NCI-H774 (cell line): Measurements from ENCODE around the gene ZSWIM5.
"Not testable (repeated sequence)": the region's sequence is repeated elsewhere in the genome, so short reads cannot be mapped to it uniquely, and the experiment has no call there.

Experiments used
- DNase-seq: peaks from one replicate; lab custom pipeline; 2025; lab: John Stamatoyannopoulos, UW

The ZSWIM5 gene

DNA sequence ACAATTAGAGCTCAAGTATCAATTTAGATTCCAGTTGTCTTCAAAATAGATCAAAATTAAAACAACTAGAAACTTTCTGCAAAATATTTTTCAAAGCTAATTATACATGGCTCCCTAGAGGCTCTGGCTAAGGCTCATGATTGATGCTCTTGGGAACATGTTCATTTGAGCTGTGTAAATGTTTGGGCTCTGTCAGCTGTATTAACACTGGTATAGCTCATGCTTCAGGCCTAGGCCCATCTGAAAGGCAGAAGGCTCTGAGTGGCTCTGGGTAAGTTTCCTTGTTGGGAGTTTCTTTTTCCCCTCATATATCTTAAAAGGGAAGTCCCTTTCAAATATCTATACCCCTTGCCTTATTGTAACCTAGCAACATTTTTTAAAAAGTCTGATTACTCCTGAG lies 113.1 kb downstream of the ZSWIM5 start:
- peak; percentile 50 for DNase-seq

DNA sequence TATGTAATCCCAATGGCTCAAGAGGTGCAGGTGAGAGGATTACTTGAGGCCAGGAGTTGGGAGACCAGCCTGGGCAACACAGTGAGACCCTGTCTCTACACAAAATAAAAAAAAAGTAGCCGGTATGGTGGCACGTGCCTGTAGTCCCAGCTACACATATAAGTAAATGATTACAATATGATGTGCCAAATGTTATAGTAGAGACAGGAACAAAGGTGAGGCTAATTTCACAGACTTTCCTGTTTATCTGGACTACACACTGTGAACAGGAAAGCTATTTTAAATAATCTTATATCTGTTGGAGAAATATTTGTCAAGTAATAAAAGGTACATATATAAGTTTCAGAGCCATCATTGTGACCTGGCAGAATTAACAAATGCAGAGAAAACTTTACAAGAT lies 116.7 kb downstream of the ZSWIM5 start:
- DNase-seq, result no peak

DNA sequence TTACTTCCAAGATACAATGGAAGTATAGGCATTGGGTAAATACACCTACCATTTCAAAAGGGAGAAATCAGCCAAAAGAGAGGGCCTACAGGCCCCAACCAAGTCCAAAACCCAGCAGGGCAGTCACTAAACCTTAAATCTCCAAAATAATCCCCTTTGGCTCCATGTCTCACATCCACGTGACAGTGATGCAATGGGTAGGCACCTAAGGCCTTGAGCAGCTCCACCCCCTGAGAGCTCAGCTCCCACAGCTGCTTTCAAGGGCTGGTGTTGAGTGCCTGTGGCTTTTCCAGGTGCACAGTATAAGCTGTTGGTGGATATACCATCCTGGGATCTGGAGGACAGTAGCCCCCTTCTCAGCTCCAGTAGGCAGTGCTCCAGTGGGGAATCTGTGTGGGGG lies 121.8 kb downstream of the ZSWIM5 start:
- DNase-seq, result no peak

DNA sequence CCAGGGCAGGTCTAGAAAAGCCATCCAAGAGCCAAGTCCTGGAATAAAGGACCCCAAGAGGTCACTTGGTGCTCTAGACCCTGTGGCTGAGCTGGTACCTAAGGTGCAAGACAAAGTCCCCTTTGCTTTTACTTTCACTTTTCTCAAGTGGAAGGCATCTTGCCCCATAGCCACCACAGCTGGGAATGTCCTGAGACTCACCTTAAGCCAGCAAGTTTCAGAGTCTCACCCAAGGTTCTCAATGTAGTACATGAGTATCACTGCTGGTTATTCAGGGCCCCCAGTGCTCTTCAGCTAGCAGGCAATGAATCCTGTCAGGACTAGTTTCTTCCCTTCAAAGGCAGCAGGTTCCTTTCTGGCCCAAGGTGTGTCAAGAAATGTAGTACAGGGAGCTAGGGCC lies 126.9 kb downstream of the ZSWIM5 start:
- DNase-seq, result no peak

DNA sequence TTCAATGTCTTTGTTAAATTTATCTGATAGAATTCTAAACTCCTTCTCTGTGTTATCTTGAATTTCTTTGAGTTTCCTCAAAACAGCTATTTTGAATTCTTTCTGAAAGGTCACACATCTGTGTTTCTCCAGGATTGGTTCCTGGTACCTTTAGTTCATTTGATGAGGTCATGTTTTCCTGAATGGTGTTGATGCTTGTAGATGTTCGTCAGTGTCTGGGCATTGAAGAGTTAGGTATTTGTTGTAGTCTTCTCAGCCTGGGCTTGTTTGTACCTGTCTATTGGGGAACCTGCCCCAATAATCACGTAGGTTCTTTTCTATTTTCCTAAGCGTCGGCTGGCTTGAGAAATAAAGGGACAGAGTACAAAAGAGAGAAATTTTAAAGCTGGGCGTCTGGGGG lies 129.4 kb downstream of the ZSWIM5 start:
- not testable (repeated sequence) for DNase-seq

DNA sequence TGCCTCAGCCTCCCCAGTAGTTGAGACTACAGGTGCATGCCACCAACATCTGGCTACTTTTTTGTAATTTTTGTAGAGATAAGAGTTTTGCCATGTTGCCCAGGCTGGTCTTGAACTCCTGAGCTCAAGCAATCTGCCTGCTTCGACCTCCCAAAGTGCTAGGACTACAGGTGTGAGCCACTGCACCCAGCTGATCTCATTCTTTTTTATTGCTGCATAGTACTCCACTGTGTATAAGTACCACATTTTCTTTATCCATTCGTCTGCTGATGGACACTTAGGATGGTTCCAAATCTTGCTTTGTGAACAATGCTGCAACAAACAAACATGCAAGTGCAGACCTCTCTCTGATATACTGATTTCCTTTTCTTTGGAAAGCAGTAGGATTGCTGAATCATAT lies 134.8 kb downstream of the ZSWIM5 start:
- DNase-seq, result no peak

DNA sequence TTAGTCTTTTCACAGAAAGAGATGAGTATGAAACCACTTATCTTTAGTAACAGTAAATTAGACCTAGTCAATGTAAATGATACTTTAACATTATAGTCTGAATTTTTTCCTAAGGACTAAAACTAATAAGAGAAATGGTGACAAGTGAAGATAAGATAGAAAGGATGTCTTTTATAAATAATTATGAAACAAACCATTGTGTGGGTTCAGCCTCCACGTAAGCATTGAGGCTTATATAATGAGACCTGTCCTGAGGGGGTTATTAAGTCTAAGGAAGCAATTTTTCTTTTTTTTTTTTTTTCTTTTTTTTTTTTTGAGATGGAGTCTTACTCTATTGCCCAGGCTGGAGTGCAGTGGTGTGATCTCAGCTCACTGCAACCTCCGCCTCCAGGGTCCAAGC lies 138.6 kb downstream of the ZSWIM5 start:
- no peak for DNase-seq

DNA sequence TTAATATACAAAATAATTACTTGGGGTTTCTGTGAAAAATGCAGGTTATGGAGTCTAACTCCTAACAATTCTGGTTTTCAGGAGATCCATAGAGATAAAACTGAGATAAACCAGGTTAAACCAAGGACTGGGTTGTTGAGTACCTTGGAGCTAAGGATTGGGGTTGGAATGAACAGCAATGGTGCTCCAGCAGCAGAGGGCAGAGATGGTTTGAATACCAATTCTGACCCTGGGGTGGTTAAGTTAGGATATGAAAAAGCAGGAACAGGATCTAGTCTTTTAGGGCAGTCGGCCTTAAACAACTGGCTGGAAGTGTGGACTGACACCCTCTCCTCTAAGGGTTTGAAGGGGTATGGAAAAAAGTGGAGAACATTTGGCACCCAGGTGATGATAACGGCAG lies 141.3 kb downstream of the ZSWIM5 start:
- no peak for DNase-seq

DNA sequence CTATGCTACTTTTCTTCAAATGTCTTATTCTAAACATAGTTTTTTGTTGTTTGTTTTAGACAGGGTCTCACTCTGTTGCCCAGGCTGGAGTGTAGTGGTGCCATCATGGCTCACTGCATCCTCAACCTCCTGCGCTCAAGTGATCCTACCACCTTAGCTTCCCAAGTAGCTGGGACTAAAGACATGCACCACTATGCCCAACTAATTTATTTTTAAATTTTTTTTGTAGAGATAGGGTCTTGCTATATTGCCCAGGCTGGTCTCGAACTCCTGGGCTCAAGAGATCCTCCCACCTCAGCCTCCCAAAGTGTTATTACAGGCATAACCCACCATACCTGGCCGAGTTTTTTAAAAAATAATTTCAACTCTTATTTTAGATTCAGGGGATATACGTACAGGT lies 143.9 kb downstream of the ZSWIM5 start:
- not testable (repeated sequence) for DNase-seq

DNA sequence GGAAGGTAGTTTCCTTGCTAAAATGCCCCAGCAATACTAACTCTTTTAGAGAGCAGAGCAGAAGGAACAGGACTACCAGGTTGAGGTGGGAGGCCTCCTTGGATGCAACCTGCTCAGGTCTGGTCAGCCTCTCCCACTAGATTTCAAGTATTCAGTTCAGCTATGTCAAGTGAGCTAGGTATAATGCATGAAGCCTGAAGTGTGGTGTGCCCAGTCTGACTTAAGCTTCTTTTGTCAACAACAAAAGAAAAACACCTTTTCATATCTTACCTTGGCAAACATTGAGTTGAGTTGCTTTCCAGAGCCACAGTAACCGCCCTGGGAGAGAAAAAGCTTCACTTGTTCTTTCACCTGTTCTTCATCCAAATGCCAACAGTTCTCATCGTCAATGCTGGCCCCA lies 146.6 kb downstream of the ZSWIM5 start:
- DNase-seq, result no peak

DNA sequence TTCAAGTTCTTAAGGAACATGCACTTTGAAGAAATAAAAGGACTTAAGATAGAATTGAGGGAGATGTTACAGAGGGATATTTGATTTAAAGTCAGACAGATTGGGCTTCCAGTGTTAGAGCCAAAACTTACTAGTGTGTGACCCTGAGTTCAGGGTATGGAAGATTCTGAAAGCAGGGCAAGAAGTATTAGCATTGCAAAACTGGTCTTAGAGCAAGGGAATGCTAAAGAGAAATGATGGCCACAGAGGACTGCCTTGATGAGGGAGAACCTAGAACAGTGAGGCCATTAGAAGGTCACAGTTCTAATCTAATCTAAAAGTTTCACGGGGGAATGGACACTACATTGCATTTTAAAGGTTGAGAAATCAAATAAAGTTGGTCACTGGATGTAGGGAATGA lies 148.9 kb downstream of the ZSWIM5 start:
- no peak for DNase-seq

DNA sequence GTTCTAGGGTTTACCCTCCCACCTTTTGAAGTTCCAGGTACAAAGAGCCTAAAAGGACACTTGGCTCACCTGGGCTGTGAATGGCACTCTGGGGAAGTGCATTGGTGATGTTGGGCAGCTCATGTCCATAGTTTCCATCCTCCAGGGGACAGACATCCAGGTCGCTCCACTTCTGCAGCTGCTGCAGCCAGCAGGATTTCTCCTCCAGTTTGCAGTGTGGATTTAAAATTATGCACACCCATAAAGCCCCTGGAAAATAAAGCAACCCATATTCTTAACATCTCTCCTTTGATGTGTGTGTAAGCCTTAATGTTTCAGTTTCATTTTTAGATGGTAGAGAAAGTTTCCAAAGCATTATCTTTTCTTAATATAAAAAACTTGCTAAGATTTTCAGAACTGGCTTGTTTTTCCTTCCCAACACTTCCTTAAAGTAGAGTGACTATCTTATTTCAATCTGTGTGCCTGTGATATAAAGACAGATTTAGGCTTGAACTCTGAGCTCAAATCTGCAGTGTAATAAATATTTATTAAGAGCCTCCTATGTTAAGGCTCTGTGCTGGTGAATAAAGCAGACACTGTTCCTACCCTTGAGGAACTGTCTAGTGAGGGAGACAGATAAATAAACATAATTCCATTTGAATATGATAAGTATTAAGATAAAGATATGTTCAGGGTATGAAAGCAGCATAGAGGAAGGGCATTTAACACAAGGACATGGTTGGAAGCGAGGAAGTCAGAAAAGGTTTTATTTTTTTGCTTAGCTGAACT lies 155.2 kb downstream of the ZSWIM5 start:
- DNase-seq, result no peak

DNA sequence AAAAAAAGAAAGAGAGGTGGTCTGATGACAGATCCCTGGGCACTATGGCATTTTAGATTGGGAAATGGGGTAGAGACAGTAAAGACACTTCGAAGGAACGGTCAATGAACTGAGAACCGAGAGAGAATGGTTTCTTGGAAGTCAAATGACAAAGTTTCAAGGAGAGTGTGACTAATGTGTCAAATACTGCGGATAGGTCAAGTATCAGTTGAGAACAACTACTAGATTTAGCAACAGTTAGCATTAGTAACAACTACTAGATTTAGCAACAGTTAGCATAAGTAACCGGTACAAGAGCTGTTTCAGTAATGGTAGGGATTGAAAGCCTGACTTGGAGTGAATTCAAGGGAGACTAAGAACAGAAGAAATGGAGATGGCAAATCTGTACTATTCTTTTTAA lies 159.4 kb downstream of the ZSWIM5 start:
- DNase-seq, result no peak

DNA sequence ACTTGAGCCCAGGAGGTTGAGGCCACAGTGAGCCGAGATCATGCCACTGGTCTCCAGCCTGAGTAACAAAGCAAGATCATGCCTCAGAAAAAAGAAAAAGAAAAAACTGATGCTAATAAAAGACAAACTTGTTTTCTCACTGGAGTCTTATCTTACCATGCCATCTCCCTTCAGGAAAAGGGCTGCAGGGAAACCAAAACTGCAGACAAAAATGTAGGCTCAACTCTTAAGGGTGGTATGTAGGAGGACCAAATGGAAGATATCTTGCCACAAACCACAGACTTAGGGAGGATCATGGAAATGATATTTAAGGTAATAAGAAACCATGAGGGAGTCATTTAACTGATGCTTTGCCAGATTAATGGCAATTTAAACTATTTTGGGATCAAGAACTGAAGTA lies 161.5 kb downstream of the ZSWIM5 start:
- no peak for DNase-seq

DNA sequence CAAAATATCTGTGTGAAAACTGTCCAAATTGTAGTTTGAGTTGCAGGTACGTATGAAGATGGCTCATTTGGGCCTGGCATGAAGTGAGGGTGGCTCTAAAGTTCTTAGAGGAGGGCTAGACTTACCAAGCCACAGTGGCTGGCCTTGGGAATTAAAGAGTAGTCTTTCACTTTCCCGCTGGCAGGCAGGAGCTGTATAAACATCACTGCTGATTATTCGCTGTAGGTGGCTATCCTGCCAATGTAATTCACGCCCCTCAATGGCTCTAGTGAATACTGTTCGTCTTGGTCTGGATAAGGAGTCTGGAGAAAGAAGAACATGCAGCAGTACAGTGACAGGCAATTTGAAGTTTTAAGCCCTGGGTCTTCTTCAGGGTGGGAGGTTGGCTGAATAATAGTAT lies 163.3 kb downstream of the ZSWIM5 start:
- DNase-seq, result no peak

DNA sequence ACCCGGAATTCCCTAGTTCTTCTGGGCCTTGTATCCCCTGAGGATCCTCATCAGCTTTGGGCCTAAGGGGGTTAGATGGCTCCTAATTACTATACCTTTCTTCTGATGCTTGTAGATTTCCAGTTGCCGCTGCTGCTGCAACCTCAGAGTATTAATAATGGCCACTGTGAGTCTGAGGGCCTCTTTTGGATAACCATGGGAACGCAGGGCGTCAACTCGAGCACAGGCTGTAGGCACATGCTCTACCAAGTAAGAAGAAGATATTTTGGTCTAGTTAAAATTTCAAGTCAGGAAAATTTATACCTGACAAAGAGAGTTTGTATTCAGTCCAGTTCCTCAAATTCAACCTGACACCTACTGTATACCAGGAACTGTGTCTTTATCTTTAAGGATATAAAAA lies 166.1 kb downstream of the ZSWIM5 start:
- DNase-seq, result no peak

DNA sequence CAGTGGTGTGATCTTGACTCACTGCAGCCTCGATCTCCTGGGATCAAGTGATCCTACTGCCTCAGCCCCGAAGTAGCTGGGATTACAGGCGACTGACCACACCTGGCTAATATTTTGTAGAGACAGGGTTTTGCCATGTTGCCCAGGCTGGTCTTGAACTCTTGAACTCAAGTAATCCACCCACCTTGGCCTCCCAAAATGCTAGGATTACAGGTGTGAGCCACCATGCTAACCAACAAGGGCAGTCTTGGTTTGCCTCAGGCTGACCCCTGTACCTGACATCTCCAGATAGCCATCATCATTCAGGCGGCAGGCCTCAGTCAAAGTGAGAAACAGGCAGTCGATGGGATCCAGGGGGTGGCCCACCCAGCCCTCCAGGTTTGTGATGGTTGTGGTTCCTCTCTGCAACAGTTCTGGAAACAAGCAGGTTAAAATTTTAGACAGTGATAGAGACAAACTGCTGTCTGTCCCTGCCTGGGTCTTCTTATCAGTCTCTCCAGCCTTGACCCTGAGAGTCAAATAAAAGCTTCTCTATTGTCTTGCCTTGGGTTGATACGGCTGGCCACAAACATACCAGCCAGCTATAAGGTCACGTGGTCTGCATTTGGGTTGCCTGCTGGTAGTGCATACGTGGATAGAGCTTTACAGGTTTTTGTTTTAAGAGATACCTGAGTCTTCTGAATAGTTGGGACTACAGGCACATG lies 167.6 kb downstream of the ZSWIM5 start:
- DNase-seq, result no peak

DNA sequence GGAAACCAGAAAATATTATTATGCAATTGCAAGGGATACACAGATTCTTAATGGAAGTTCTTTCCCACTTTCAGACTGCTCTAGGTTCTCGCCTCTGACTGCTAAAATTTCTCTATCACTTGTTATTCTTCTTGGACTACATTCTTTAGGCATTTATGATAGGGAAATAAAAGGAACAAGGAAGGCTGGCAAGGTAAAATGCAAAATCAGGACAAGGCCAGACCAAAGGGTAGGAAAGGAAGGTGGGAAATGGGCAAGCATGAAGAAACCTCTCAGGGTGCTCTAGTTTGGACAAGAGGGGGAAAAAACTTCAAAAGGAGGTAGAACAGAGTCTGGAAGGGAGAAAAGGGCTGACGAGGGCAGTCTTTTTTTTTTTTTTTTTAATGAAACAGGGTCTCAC lies 168.2 kb downstream of the ZSWIM5 start:
- DNase-seq, result no peak

DNA sequence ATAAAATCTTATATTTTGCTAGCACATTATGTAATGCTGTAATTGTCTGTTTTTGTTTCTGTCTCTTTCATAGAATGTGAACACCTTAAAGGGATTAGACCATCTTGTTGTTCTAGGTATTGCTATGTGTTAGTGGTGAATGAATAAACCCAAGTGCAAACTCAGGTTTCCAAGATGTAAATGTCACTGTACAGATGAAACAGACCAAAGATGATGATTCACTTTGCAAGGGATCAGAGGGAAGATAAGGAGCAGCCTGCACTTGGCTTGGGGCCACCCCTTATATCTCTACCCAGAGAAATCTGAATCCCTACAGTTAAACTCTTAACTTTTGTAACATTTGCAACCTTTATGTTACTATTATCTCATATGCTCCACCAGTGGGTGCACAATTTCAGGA lies 168.9 kb downstream of the ZSWIM5 start:
- DNase-seq, result no peak

DNA sequence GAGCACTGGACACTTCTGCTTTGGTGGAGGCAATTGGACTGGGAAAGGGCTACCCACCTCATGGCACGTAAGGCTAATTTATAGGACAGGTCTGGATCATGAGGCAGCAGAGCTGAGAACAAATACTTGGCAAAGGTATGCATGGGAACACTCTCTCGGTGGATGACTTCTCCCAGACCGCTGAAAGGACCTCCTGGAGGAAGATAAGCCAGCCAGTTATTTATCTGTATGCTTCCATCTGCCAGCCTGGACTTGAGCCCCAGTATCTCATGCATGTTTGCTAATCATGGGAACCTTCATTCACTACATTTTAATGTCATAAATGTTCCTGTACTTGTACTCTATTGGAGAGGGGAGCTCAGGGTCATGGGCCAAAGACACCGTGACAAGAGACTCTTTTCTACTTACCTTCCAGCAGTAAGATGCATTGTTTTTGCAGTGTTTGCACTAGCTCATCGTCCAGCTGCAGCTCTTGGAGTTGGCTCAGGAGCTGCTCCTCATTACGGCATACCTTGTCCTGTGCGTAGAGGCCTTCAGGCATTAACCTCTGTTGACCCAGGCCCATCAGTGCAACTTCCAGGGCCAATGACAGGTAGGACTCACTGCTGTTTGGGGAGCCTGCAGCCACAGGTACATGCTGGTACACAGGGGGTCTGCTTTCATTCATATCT lies 170.6 kb downstream of the ZSWIM5 start:
- no peak for DNase-seq

DNA sequence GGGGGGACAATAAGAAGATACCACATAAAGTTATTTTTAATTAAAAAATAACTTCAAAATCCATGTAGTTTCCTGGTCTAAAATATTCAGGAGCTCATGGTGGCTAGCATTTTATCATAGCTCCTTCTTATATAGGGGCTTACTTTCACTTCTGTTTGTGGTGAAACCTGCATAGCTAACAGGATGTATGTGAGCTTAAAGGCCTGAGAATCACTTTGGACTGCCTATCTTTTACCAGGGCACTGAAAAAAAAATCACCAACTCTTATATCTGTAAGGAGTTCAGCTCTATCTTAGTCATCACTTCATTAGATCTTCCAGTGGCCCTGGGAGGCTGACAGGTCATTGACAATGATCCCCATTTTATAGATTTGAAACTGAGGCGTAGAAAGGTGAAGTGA lies 173.0 kb downstream of the ZSWIM5 start:
- no peak for DNase-seq

DNA sequence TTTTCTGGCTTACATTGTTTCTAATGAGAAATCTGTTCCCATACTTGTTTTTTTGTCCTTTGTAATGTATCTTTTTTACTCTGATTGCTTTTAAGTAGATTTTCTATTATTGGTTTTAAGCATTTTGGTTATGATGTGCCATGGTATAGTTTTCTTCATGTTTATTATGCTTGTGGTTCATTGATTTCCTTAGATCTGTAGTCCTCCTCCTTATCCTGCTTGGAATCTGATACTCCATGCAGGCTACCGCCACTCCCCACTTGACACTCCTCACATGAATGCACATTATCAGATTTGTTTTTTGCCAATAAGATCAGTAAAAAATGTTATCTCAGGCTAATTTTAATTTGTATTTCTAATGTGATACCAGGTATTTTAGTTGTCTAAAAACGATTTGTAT lies 173.6 kb downstream of the ZSWIM5 start:
- DNase-seq, result no peak

DNA sequence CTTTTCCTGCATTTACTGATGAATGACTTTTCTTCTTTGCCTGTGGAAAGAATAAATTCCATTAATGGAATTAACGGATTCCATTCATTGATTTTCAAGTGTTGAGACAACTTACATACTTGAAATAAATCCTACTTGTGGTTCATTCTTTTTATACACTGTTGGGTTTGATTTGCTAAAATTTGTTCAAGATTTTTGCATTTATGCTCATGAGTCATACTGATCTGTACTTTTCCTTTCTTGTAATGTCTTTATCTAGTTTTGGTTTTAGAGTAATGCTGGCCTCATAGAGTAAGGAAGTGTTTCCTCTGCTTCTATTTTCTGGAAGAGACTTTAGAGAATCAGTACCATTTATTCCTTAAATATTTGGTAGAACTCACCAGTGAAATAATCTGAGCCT lies 180.0 kb downstream of the ZSWIM5 start:
- no peak for DNase-seq
